H1 (cell line): ENCODE results near the gene SEC14L6. TPM values are rescaled to one million over a fixed set of nuclear protein-coding genes. Genes with fewer than 3 reads are reported as not detected.

ENCODE experiments used
- CTCF ChIA-PET: fragments of 300-600 bp; sonication (Branson Sonifier 250); formaldehyde crosslinking; loops from one replicate; lab custom pipeline; 2021; ENCODE audit not compliant: partially characterized antibody; lab: Charles Lee
- POLR2A ChIA-PET: fragments of 300-600 bp; sonication (Branson Sonifier 250); formaldehyde crosslinking; loops from one replicate; lab custom pipeline; 2021; ENCODE audit warnings: inconsistent platforms; ENCODE audit not compliant: partially characterized antibody; lab: Charles Lee
- DNase-seq, 2 experiments: peaks; one replicate each; pipeline versions ENCODE4 v3.0.0 to v3.0.0-alpha.2; 2010 to 2022; ENCODE audit warnings: low spot score in 2 of 2, low read depth in 1 of 2, mixed read lengths in 1 of 2
- FAIRE-seq: peaks from 2 replicates; lab custom pipeline; 2011; peaks lifted over from hg19 to GRCh38; lab: Jason Lieb, UNC
- H2AFZ ChIP-seq: 2 replicates; pipeline ENCODE4 v1.8.1; 2012; ENCODE audit warnings: low read length, inconsistent platforms
- H2AK5ac ChIP-seq: 2 replicates; pipeline ENCODE4 v1.6.1; 2013; ENCODE audit warnings: low read depth, low read length
- H2BK120ac ChIP-seq: replicated peaks from 2 replicates; pipeline ENCODE3; 2013; ENCODE audit warnings: low read depth, low read length, inconsistent platforms
- H2BK12ac ChIP-seq: 2 replicates; pipeline ENCODE4 v1.6.1; 2013; ENCODE audit warnings: low read depth, low read length
- H2BK15ac ChIP-seq: 2 replicates; pipeline ENCODE4 v1.6.1; 2013; ENCODE audit warnings: low read length
- H2BK20ac ChIP-seq: 2 replicates; pipeline ENCODE4 v1.6.1; 2013; ENCODE audit warnings: low read length
- H2BK5ac ChIP-seq: 2 replicates; pipeline ENCODE4 v1.6.1; 2013; ENCODE audit warnings: low read depth, low read length
- H3K14ac ChIP-seq: 2 replicates; pipeline ENCODE4 v1.6.1; 2013; ENCODE audit warnings: inconsistent platforms; ENCODE audit not compliant: insufficient read length
- H3K18ac ChIP-seq: 2 replicates; pipeline ENCODE4 v1.6.1; 2013; ENCODE audit warnings: low read length; ENCODE audit errors: extremely low read depth
- H3K23ac ChIP-seq: 2 replicates; pipeline ENCODE4 v1.6.1; 2013; ENCODE audit warnings: inconsistent platforms; ENCODE audit not compliant: insufficient read length
- H3K23me2 ChIP-seq: 2 replicates; pipeline ENCODE4 v1.6.1; 2013; ENCODE audit warnings: low read depth, low read length
- H3K27ac ChIP-seq: 2 replicates; pipeline ENCODE4 v1.6.1; 2011; ENCODE audit warnings: low read depth, low read length, inconsistent platforms
- H3K27me3 ChIP-seq, 4 experiments: replicated peaks in 1 of 4; 1 replicate in 1 of 4; 2 replicates in 3 of 4; pipeline versions ENCODE4 v1.6.1 to v1.8.1; 2011 to 2013; ENCODE audit warnings: low read length in 3 of 4, mild to moderate bottlenecking in 3 of 4, inconsistent platforms in 2 of 4, mixed read lengths in 2 of 4, moderate library complexity in 1 of 4; ENCODE audit not compliant: control insufficient read depth in 3 of 4, insufficient read depth in 3 of 4; ENCODE audit errors: extremely low read depth in 1 of 4
- H3K36me3 ChIP-seq, 4 experiments: 2 replicates each; pipeline versions ENCODE4 v1.6.1 to v1.8.1; 2011 to 2013; ENCODE audit warnings: mild to moderate bottlenecking in 4 of 4, low read length in 3 of 4, moderate library complexity in 2 of 4, control low read depth in 1 of 4, inconsistent platforms in 1 of 4; ENCODE audit not compliant: insufficient read depth in 4 of 4, control insufficient read depth in 2 of 4
- H3K4ac ChIP-seq: replicated peaks from 2 replicates; pipeline ENCODE3; 2013; ENCODE audit warnings: low read length, low read depth, mixed read lengths, inconsistent platforms; ENCODE audit not compliant: insufficient read length
- H3K4me1 ChIP-seq, 4 experiments: replicated peaks in 1 of 4; 1 replicate in 1 of 4; 2 replicates in 3 of 4; pipeline versions ENCODE4 v1.6.1 to v1.8.1; 2011 to 2013; ENCODE audit warnings: low read length in 3 of 4, inconsistent platforms in 2 of 4, mixed read lengths in 1 of 4; ENCODE audit not compliant: insufficient read depth in 4 of 4, control insufficient read depth in 3 of 4
- H3K4me2 ChIP-seq, 2 experiments: 2 replicates each; pipeline versions ENCODE4 v1.6.1 to v1.8.1; 2011 to 2013; ENCODE audit warnings: low read depth in 2 of 2, low read length in 2 of 2, control low read depth in 1 of 2, inconsistent platforms in 1 of 2, mild to moderate bottlenecking in 1 of 2; ENCODE audit not compliant: insufficient read depth in 1 of 2
- H3K4me3 ChIP-seq, 4 experiments: fragments of 200-600, 300-600 bp in 1 of 4; sonication (generic), shearing (Covaris generic), sonication (Bioruptor Twin) in 1 of 4; 2 replicates each; pipeline versions ENCODE4 v1.5.1 to v1.8.1; 2011 to 2016; ENCODE audit warnings: low read length in 4 of 4, low read depth in 3 of 4, control low read depth in 2 of 4, inconsistent platforms in 2 of 4, mild to moderate bottlenecking in 2 of 4, mixed read lengths in 1 of 4, moderate library complexity in 1 of 4; ENCODE audit not compliant: insufficient read depth in 2 of 4; ENCODE audit errors: extremely low read depth in 1 of 4
- H3K56ac ChIP-seq: replicated peaks from 2 replicates; pipeline ENCODE3; 2013; ENCODE audit warnings: low read depth, mild to moderate bottlenecking, mixed read lengths, low read length, inconsistent platforms; ENCODE audit not compliant: insufficient read length
- H3K79me1 ChIP-seq: 2 replicates; pipeline ENCODE4 v1.6.1; 2013; ENCODE audit warnings: low read depth, low read length, control low read depth
- H3K79me2 ChIP-seq, 2 experiments: 2 replicates each; pipeline versions ENCODE4 v1.6.1 to v1.8.1; 2012 to 2013; ENCODE audit warnings: low read length in 2 of 2, mild to moderate bottlenecking in 2 of 2, inconsistent platforms in 1 of 2; ENCODE audit not compliant: insufficient read depth in 2 of 2, control insufficient read depth in 1 of 2
- H3K9ac ChIP-seq, 4 experiments: replicated peaks in 1 of 4; 1 replicate in 1 of 4; 2 replicates in 3 of 4; pipeline versions ENCODE4 v1.6.1 to v1.8.1; 2011 to 2013; ENCODE audit warnings: low read depth in 3 of 4, low read length in 3 of 4, control low read depth in 2 of 4, mild to moderate bottlenecking in 2 of 4, moderate library complexity in 2 of 4, inconsistent platforms in 1 of 4; ENCODE audit errors: extremely low read depth in 1 of 4
- H3K9me3 ChIP-seq, 2 experiments: 2 replicates each; pipeline versions ENCODE4 v1.6.1 to v1.8.1; 2012 to 2013; ENCODE audit warnings: mild to moderate bottlenecking in 2 of 2, moderate library complexity in 2 of 2, control low read depth in 1 of 2, inconsistent platforms in 1 of 2, low read depth in 1 of 2, low read length in 1 of 2, mixed read lengths in 1 of 2; ENCODE audit not compliant: insufficient read depth in 2 of 2
- H4K20me1 ChIP-seq, 2 experiments: replicated peaks in 1 of 2; 2 replicates each; pipeline versions ENCODE3 to v1.8.1; 2011 to 2013; ENCODE audit warnings: inconsistent platforms in 2 of 2, low read length in 2 of 2, mild to moderate bottlenecking in 1 of 2; ENCODE audit not compliant: insufficient read depth in 2 of 2, control insufficient read depth in 1 of 2
- H4K5ac ChIP-seq: 2 replicates; pipeline ENCODE4 v1.6.1; 2013; ENCODE audit warnings: low read length, low read depth, mixed read lengths, inconsistent platforms; ENCODE audit not compliant: insufficient read length
- H4K8ac ChIP-seq: 2 replicates; pipeline ENCODE4 v1.8.0; 2013; ENCODE audit warnings: mild to moderate bottlenecking, moderate library complexity, low read length, inconsistent platforms; ENCODE audit not compliant: insufficient read depth; ENCODE audit errors: extremely low read depth
- H4K91ac ChIP-seq: replicated peaks from 2 replicates; pipeline ENCODE3; 2013; ENCODE audit warnings: low read length, mixed read lengths, inconsistent platforms; ENCODE audit not compliant: insufficient read length
- JUND ChIP-seq: IDR thresholded peaks from 2 replicates; pipeline ENCODE4 v1.6.1; 2011; ENCODE audit warnings: mild to moderate bottlenecking, improper control_type of control experiment, low read length
- KDM5A ChIP-seq: fragments of 200-600 bp; IDR thresholded peaks from 2 replicates; pipeline ENCODE4 v1.7.1; 2012; ENCODE audit warnings: mild to moderate bottlenecking, low read length, inconsistent platforms, mixed read lengths
- MAFK ChIP-seq: IDR thresholded peaks from 2 replicates; pipeline ENCODE4 v1.6.1; 2012; ENCODE audit warnings: low read depth, mild to moderate bottlenecking, improper control_type of control experiment, low read length
- RBBP5 ChIP-seq: IDR thresholded peaks from 2 replicates; pipeline ENCODE4 v1.7.1; 2012; ENCODE audit warnings: low read depth, mild to moderate bottlenecking, inconsistent platforms, low read length, moderate library complexity, borderline replicate concordance
- RNF2 ChIP-seq: fragments of 200-900, 300-1000 bp; sonication (generic); IDR thresholded peaks from 2 replicates; pipeline ENCODE4 v1.7.1; 2016; ENCODE audit warnings: borderline replicate concordance, low read depth, mild to moderate bottlenecking, antibody characterized with exemption, low read length; ENCODE audit not compliant: poor library complexity, severe bottlenecking; ENCODE audit errors: missing control alignments
- SAP30 ChIP-seq: fragments of 300-600 bp; sonication (generic); IDR thresholded peaks from 2 replicates; pipeline ENCODE4 v1.7.1; 2012; ENCODE audit warnings: low read length, moderate library complexity, mild to moderate bottlenecking, inconsistent platforms; ENCODE audit not compliant: insufficient read depth, insufficient replicate concordance
- TBP ChIP-seq: IDR thresholded peaks from 2 replicates; pipeline ENCODE4 v1.6.1; 2011; ENCODE audit warnings: low read depth, low read length, improper control_type of control experiment
- TCF12 ChIP-seq: IDR thresholded peaks from 2 replicates; pipeline ENCODE4 v1.6.1; 2011; ENCODE audit warnings: low read depth, mild to moderate bottlenecking, low read length
- TEAD4 ChIP-seq: IDR thresholded peaks from 2 replicates; pipeline ENCODE4 v1.6.1; 2012; ENCODE audit warnings: low read depth, low read length, inconsistent platforms, mixed read lengths
- WGBS, 2 experiments: shearing (Covaris generic) in 1 of 2; methylation state at CpG; one replicate each; pipeline versions ENCODE4 v1.1.6 to v1.1.7; 2013 to 2015; ENCODE audit warnings: low lambda C conversion rate in 2 of 2, mixed read lengths in 2 of 2, inconsistent platforms in 1 of 2, low coverage in 1 of 2, missing lambda C conversion rate in 1 of 2; ENCODE audit not compliant: insufficient replicate concordance in 2 of 2, insufficient coverage in 1 of 2, insufficient read length in 1 of 2; ENCODE audit errors: extremely low coverage in 1 of 2, missing lambda C conversion rate in 1 of 2; 5-methylcytosine and 5-hydroxymethylcytosine counted together
- polyA plus RNA-seq, 7 experiments: library from polyadenylated mRNA; depleted of rRNA in 3 of 7; stranded (reverse) in 5 of 7; unstranded in 2 of 7; fragments of >200 nt in 5 of 7; fragments of 200-250 nt in 2 of 7; gene quantifications; 1 replicate in 5 of 7; 2 replicates in 1 of 7; 4 replicates in 1 of 7; pipeline versions ENCODE4 v1.2.1 to v1.2.3, GENCODE V29; 2011 to 2013; ENCODE audit warnings: missing spikeins in 2 of 7, mixed read lengths in 2 of 7
- total RNA-seq: library from RNA; stranded (reverse); fragmentation: NEBNext Ultra II Directional; extraction: Animal tissue kit (Norgen Biotek cat#: 25700); gene quantifications from 2 replicates; pipeline ENCODE4 v1.2.1, GENCODE V29; 2021

The SEC14L6 gene
- total and polyA plus RNA-seq, 2 of the 8 experiments (the other 6 are each of a cell fraction or from before 2014, with no cell fraction given) = 0.63 to 2.1 TPM

DNA sequence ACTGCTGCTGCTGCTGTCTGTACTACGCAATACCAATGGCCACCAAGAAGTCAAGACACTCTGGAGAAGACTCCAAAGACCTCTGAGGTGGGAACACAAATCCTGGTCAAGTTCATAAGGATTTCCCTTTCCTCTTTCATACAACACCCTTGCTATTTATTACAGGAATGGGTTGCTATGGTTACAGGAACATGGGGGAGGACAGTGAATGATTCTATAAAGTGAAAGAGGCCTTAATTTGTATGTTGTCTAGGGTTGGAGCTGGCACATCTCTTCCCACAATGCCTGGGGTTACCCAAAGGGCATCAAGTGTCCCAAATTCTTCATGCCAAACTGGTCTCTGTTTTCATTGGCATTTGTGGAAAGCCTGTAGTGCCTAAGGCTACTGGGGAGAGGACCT, 63.4 kb downstream of the SEC14L6 start:
- Histone ChIP-seq H3K4me1 (no peaks in the 10 kb centered on the region; a peak in 1 of 7 replicates), H3K27me3 (no peaks in the 10 kb centered on the region), H2BK5ac (no peak overlapping the region), H2BK15ac (no peak overlapping the region), H2BK12ac (no peak overlapping the region), H3K4ac (no peak overlapping the region), H2BK20ac (no peak overlapping the region), H4K91ac (no peak overlapping the region), H4K20me1 (no peaks in the 10 kb centered on the region), H3K9me3 (no peaks in the 10 kb centered on the region), H3K23ac (no peak overlapping the region), H3K18ac (no peak overlapping the region), H3K14ac (no peak overlapping the region), H3K79me1 (no peaks in the 10 kb centered on the region), H3K4me2 (no peak overlapping the region), H3K4me3 (no peak overlapping the region), H3K56ac (no peak overlapping the region), H2AFZ (no peak overlapping the region), H3K36me3 (no peaks in the 10 kb centered on the region), H2AK5ac (no peak overlapping the region), H4K5ac (no peak overlapping the region), H3K9ac (no peak overlapping the region), H3K27ac (no peak overlapping the region), H3K23me2 (no peaks in the 10 kb centered on the region), H2BK120ac (no peak overlapping the region), H3K79me2 (no peaks in the 10 kb centered on the region), H4K8ac (no peak overlapping the region)
- FAIRE-seq (no peak), DNase-seq (no peak)
- TF ChIP-seq TCF12 (no peak), TEAD4 (no peak), RNF2 (no peak), KDM5A (no peak), JUND (no peak), TBP (no peak), RBBP5 (no peak), SAP30 (no peak), MAFK (no peak)
- ChIA-PET POLR2A (interaction anchor here (1.2 kb wide), 1 partner anchor 8 kb away, joined by 5 read pairs; no protein-coding TSS in a partner anchor), CTCF (interaction anchor here (0.7 to 4.8 kb wide), 5 partner anchors 9 to 93 kb away, joined by 3 to 69 read pairs (median 7); partner anchors contain the start of gene SEC14L3)
- 100% methylated on average over 1 of the region's 1 CpG; no CpG with 5 or more reads in 1 of the 2 experiments for WGBS, 2 experiments
